Inflammatory macrophage treated with lipopolysaccharide for 1 hour (primary cell): Measurements from ENCODE around the gene CAPN5.
"Not testable (repeated sequence)": the region's sequence is repeated elsewhere in the genome, so short reads cannot be mapped to it uniquely, and the experiment has no call there.

ENCODE experiments used
- DNase-seq, 2 donors: peaks; one replicate each; pipeline ENCODE4 v3.0.0-alpha.2; 2020 to 2022

CAPN5 gene

GRCh38 chr11:77044356-77044755 is 22.4 kb upstream of the CAPN5 start:
- no peak for DNase-seq

- no peak for DNase-seq
Measured at GRCh38 chr11:77044886-77045285, 21.9 kb upstream of the CAPN5 start.

DNA sequence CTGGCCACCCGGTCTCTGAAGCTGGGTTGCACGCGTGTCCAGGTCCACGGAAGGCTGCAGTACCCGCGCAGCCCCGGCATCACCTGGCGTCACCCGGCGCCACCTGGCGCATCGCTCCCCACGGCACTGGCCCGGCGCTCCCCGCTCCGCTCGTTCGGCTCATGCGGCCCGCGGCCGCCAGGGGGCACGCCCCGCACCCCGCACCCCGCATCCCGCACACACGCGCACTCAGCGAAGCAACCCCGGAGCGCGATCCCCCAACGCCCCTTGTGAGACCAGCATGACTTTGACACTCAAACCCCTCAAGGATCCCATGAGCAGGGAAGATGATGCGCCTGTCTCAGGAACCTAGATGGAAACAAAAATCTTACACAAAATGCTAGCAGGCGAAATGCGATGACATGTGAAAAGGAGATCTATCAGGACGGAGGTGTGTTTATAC is 20.7 kb upstream of the CAPN5 start:
- DNase-seq, result peak in 1 of 2 donors; percentile 12

DNA sequence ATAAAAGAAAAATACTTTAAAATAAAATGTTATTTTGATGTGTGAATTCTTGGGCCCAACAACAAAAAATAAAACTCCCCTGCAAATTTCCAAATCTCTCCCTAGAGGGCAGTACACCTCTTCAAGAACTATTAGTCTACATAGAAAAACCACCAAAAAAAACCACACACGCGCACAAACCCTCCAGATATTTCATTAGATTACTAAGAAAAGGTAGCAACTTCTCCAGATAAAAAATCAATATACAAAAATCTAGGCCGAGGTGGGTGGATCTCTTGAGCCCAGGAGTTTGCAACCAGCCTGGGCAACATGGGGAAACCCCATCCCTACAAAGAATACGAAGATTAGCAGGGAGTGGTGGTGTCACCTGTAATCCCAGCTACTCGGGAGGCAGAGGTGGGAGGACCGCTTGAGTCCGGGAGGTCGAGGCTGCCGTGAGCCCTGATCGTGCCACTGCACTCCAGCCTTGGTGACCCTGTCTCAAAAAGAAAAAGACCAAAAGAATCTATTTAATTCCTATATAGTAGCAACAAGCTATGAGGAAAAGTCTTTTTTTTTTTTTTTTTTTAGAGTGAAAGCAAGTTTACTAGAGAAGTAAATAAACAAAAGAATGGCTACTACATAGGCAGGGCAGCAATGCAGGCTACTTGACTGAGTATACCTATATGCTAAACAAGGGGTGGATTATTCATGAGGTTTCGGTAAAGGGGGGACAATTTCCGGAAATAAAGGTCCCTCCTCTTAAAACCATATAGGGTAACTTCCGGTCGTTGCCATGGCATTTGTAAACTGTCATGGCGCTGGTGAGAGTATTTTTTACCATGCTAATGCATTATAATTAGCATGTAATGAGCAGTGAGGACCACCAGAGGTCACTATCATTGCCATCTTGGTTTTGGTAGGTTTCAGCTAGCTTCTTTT is 19.5 kb upstream of the CAPN5 start:
- DNase-seq, result peak; percentile 91 to 98

- not testable (repeated sequence) for DNase-seq
Measured at GRCh38 chr11:77047928-77048446, 18.8 kb upstream of the CAPN5 start.

GRCh38 chr11:77049026-77049425 is 17.7 kb upstream of the CAPN5 start:
- no peak for DNase-seq

DNA sequence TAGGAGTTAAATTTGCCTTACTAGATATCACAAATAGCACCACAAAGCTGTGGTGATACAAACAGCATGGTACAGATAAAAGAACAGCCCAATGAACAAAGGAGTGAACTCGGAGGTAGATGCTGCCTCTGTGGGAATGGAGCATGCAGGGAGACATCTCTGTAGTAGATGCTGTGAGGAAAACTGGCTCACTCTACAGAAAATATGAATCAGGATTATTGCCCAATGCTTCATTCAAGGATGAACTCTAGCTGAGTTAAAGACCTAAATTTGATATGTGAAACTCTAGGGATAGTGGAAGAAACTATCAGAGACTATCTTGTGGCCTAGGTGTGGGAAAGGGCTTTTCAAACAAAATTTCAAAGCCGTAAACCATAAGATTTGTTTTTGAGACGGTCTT is 15.3 kb upstream of the CAPN5 start:
- DNase-seq, result no peak

DNA sequence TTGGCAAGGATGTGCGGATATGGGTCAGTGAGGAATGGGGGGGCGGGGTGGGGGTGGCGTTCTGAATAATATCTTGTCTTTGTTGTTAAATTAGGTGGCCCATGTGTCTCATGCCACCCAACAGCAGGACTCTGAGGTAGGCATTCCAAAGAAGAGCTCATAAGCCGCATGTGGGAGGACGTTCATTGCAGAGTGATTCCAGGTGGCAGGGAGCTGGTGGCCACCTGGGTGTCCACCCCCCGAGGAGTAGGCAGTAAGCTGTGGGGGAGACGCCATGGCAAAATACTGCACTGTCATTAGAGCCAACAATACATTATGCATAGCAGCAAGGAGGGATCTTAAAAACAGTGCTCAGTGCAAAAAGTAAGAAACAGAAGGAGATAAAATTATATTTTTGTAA is 14.3 kb upstream of the CAPN5 start:
- DNase-seq, result no peak

- DNase-seq, result no peak
Measured at GRCh38 chr11:77053217-77054015, 13.4 kb upstream of the CAPN5 start.

DNA sequence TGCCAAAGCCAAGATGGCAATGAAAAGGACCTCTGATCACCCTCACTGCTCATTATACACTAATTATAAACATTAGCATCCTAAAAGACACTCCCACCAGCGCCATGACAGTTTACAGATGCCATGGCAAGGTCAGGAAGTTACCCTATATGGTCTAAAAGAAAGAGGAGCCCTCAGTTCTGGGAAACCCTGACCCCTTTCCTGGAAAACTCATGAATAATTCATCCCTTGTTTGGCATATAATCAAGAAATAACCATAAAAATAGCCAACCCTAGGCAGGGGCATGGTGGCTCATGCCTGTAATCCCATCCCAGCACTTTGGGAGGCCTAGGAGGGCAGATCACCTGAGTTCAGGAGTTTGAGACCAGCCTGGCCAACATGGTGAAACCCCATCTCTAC is 12.7 kb upstream of the CAPN5 start:
- DNase-seq, result no peak

- DNase-seq, result no peak
Measured at GRCh38 chr11:77055101-77055561, 11.6 kb upstream of the CAPN5 start.

DNA sequence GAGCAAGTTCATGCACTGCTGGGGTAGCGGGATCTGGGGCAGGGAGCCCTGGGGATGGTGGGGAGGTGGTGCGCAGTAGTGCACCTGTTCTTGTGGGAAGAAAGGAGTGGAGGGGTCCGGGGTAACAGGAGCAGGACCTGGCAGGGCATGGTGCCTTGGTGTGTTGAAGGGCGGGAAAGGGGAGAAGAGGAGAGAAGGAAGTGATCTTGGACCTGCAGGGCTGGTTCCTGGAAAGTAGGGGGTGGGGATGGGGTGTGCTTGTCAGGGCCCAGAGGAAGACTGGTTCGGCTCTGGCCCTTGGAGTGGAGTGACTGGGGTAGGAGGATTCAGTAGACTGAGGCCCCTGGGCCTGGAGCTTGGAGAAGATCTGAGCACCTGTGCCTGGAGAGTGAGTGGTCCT is 10.9 kb upstream of the CAPN5 start:
- no peak for DNase-seq

GRCh38 chr11:77056814-77057402 is 9.9 kb upstream of the CAPN5 start:
- no peak for DNase-seq

DNA sequence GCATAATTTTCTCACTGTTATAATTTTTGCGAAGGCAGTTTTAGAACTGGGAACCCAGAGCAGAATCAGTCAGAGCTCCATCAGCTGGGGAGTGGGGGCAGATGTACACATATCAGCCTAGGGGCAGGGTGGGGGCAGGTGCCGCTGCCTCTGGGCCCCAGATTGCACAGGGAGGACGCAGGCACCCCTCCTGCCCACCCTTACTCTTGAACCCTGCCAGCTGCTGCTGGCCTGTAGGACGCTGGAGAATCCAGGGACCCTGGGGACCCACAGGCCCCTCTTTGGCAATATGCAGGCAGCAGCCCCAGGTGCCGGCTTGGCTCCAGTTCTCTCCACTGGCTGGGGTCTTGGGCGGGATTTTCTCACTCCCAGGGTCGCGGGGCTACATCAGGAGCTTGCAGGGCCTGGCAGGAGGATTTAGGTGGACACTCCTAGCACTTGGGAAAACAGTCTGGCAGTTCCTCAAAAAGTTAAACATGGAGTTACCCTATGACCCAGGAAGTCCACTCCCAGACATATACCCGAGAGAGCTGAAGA is 8.8 kb upstream of the CAPN5 start:
- no peak for DNase-seq

- no peak for DNase-seq
Measured at GRCh38 chr11:77058900-77059299, 7.9 kb upstream of the CAPN5 start.

DNA sequence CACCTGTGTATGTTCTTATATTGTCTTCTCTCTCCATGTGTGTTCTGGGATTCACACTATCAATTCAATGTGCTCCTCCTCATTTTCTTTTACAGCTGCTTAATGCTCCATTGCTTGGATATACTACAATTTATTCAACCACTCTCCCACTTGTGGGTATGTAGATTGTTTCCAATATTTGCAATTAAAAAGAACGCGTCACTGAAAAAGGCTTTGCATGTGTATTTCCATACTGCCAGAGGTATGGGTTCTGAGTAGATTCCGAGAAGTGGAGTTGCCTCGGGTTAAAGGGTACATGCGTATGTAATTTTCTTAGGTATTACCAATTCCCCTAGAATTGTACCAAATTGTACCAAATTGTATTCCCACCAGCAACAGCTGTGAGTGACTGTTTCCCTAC is 7.0 kb upstream of the CAPN5 start:
- no peak for DNase-seq

DNA sequence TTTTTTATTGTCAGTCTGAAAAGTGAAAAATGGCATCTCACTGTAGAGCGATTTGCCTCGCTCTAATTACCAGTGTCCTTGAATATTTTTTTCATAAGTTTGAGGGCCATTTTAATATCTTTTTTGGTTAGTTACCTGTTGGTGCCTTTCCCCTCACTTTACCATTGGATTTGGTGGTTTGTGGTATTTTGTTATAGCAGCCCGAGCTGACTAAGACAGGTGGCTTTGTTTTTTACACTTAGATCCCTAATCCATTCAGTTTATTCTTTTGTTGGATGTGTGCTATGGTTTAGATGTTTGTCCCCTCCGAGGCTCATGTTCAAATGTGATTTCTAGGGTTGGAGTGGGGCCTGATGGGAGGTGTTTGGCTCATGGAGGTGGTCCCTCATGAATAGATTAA is 6.5 kb upstream of the CAPN5 start:
- no peak for DNase-seq

DNA sequence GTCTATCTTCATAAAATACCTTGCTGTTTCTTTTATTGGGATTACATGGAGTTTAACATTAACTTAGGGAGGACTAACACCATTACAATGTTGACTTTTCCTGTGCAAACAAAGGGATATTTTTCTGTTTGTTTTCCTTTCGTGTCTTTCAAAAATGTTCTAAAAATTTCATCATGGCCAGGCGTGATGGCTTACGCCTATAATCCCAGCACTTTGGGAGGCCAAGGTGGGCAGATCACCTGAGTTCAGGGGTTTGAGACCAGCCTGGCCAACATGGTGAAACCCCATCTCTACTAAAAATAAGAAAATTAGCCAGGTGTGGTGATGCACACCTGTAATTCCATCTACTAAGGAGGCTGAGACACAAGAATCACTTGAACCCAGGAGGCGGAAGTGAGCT is 5.5 kb upstream of the CAPN5 start:
- not testable (repeated sequence) for DNase-seq

DNA sequence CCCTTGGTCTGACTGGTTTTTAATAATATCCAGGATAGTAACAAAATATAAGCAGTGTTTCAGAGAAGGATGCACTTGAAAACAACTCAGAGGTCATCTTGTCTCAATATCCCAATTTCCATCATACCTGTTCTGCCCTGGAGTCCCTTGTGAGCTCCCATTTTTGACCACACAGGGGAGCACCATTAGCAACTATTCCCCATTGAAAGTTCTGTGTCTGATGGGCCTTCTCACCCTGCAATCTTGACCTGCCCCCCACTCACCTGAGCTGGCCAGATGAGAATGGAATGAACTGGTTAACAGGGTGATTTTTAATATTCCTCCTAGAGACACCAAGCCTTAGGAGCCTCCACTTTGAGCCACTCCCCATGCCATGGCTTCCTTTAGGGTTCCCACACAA is 3.8 kb upstream of the CAPN5 start:
- no peak for DNase-seq

DNA sequence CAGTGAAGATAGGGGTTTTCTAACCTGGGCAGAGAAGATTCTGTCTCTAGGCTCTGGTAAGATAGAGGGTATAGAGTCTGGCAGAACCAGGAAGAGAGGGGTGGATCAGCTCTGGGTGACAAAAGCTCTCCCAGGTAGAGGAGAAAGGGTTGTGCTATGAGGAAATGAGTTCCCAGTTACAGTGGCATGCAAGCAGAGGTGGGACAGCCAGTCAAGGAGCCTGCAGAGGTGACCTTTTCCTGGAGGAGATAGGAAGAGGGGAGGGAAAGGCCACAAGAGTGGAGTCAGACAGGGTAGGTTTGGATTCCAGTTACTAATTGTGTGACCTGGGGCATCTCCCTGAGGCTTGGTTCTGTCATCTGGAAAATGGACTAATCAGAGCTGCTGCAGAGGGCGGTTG is 3.4 kb upstream of the CAPN5 start:
- DNase-seq, result no peak

- DNase-seq, result no peak
Measured at GRCh38 chr11:77063861-77064260, 2.9 kb upstream of the CAPN5 start.

- DNase-seq, result no peak
Measured at GRCh38 chr11:77064648-77065217, 2.0 kb upstream of the CAPN5 start.

DNA sequence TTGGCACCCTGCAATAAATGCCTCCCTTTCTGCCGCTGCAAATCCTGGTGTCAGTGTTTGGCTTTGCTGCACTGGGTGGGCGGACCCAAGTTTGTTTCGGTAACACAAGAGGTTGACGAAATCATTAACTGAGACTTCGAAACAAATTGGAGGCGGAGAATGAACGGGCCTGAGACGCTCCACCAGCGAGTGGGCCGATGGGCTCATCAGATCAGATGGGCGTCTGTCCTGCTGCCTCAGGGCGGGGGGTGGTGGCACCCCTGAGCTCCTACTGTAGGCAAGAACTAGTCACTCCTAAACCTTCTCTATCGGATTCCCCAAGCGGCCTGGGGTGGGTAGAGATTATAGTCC is 918 bp upstream of the CAPN5 start:
- DNase-seq, result peak; percentile 84 to 92
